HL-60 (cell line): ENCODE results near the gene TBC1D24.

Experiments used
- DNase-seq, 2 experiments: peaks; one replicate each; pipeline ENCODE4 v3.0.0-alpha.2; 2010 to 2020; ENCODE audit warnings: low read depth in 1 of 2, low spot score in 1 of 2
- H3K27ac ChIP-seq: fragments of 250-450 bp; sonication (Bioruptor Pico); replicated peaks from 2 replicates; pipeline ENCODE4 v1.5.1; 2020; ENCODE audit warnings: mild to moderate bottlenecking, moderate library complexity
- H3K27me3 ChIP-seq: fragments of 250-450 bp; sonication (Bioruptor Pico); 2 replicates; pipeline ENCODE4 v1.5.1; 2021; ENCODE audit warnings: mild to moderate bottlenecking, moderate library complexity; ENCODE audit not compliant: insufficient read depth, poor library complexity, severe bottlenecking
- H3K4me3 ChIP-seq: replicated peaks from 2 replicates; pipeline ENCODE4 v1.5.1; 2011; ENCODE audit warnings: mild to moderate bottlenecking, control low read depth, low read length; ENCODE audit not compliant: insufficient read depth
- CTCF ChIP-seq: IDR thresholded peaks from one replicate; pipeline ENCODE4 v1.5.1; 2011; ENCODE audit warnings: low read length, control low read depth, inconsistent platforms; ENCODE audit not compliant: insufficient read depth
- GABPA ChIP-seq: IDR thresholded peaks from 2 replicates; pipeline ENCODE4 v1.6.1; 2012; ENCODE audit warnings: low read depth
- POLR2AphosphoS5 ChIP-seq: IDR thresholded peaks from 2 replicates; pipeline ENCODE4 v1.6.1; 2012; ENCODE audit warnings: low read depth
- REST ChIP-seq: IDR thresholded peaks from 2 replicates; pipeline ENCODE4 v1.6.1; 2012; ENCODE audit warnings: low read depth; ENCODE audit not compliant: insufficient replicate concordance
- SPI1 ChIP-seq: IDR thresholded peaks from 2 replicates; pipeline ENCODE4 v1.6.1; 2012; ENCODE audit warnings: low read depth, mild to moderate bottlenecking, borderline replicate concordance

Gene TBC1D24

DNA sequence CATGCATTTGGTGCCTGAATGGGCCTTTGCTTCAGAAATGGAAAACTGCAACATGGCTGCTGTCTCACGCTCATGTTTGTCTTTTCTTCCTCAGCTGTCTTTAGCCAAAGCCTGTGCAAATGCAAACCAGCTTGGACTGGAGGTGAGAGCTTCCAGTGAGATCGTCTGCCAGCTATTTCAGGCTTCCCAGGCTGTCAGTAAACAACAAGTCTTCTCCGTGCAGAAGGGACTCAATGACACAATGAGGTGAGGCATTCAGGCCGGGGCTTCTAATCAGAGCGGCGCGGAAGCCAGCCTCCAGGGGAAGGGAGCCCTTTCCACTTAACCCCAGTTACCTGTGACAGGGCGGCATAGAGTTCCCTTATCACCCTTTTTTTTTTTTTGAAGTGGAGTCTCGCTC, 31.4 kb upstream of the TBC1D24 start:
- Histone ChIP-seq H3K27ac (no peak overlapping the region), H3K4me3 (no peak overlapping the region), H3K27me3 (no peaks in the 10 kb centered on the region)
- TF ChIP-seq GABPA, result no peak
- no peak for TF ChIP-seq POLR2AphosphoS5
- no peak for TF ChIP-seq SPI1
- TF ChIP-seq CTCF, result no peak
- TF ChIP-seq REST, result no peak
- no peak for DNase-seq

DNA sequence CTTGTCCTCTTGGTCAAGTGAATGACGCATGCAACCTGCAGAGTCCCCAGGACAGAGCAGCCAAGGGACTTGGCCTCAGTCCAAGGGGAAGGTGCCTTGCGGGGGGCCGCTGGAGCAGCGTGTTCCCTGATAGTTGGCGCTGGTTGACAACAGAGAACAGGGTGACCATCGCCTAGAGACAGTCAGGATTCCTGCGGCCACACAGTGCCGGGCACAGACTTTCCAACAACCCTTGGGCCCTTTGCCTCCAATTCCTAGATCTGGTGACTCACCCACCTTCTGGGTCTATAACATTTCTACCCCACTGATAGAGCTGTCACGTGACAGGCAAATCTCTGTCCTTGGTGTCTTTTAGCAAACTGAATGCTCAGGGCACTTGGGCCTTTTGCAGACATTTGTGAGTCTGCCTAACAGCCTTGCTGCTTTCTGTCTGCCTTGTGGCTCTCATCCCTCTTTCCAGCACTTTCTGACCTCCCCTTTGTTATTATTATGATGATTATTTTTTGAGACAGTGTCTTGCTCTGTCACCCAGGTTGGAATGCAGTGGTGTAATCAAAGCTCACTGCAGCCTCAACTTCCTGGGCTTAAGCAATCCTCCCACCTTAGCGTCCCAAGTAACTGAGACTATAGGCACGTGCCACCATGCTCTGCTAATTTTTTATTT, 26.9 kb upstream of the TBC1D24 start:
- Histone ChIP-seq H3K27me3 (no peaks in the 10 kb centered on the region), H3K27ac (no peak overlapping the region), H3K4me3 (no peak overlapping the region)
- no peak for TF ChIP-seq GABPA
- TF ChIP-seq POLR2AphosphoS5, result no peak
- no peak for TF ChIP-seq REST
- TF ChIP-seq CTCF, result no peak
- TF ChIP-seq SPI1, result no peak
- DNase-seq, result no peak

GRCh38 chr16:2449118-2449517, 25.8 kb upstream of the TBC1D24 start:
- DNase-seq, result no peak
- H3K27ac ChIP-seq, result no peak overlapping the region

More at GRCh38 chr16:2449118-2449517, 25.8 kb upstream of the TBC1D24 start:
- Histone ChIP-seq H3K27me3 (no peaks in the 10 kb centered on the region), H3K4me3 (no peak overlapping the region)
- TF ChIP-seq POLR2AphosphoS5, result no peak
- TF ChIP-seq REST, result no peak
- no peak for TF ChIP-seq SPI1
- TF ChIP-seq CTCF, result no peak
- no peak for TF ChIP-seq GABPA
